Parathyroid adenoma (tissue), 2 donors: ENCODE results near the gene IZUMO4.
A peak's percentile ranks its signal among the peaks of the same experiment; 100 is the strongest.

Source experiments
- H2AFZ ChIP-seq: fragments of 300-600 bp; sonication (generic); one replicate; pipeline ENCODE4 v1.7.0; 2017; ENCODE audit warnings: antibody characterized with exemption, mild to moderate bottlenecking
- H3K27ac ChIP-seq: fragments of 300-600 bp; sonication (generic); one replicate; pipeline ENCODE4 v1.7.0; 2017
- H3K27me3 ChIP-seq: fragments of 300-600 bp; sonication (generic); one replicate; pipeline ENCODE4 v1.7.0; 2017; ENCODE audit warnings: low read length; ENCODE audit not compliant: control insufficient read depth, insufficient read depth
- H3K36me3 ChIP-seq: fragments of 300-600 bp; sonication (generic); one replicate; pipeline ENCODE4 v1.7.0; 2017; ENCODE audit warnings: low read length; ENCODE audit not compliant: control insufficient read depth, insufficient read depth
- H3K4me1 ChIP-seq: fragments of 300-600 bp; sonication (generic); one replicate; pipeline ENCODE4 v1.7.0; 2017; ENCODE audit warnings: control low read depth
- H3K4me2 ChIP-seq: fragments of 300-600 bp; sonication (generic); one replicate; pipeline ENCODE4 v1.7.0; 2017; ENCODE audit warnings: low read length
- H3K4me3 ChIP-seq: fragments of 300-600 bp; sonication (generic); one replicate; pipeline ENCODE4 v1.7.0; 2017; ENCODE audit warnings: low read depth, low read length
- H3K79me2 ChIP-seq: fragments of 300-600 bp; sonication (generic); one replicate; pipeline ENCODE4 v1.7.0; 2017; ENCODE audit warnings: control low read depth
- H3K9ac ChIP-seq: fragments of 300-600 bp; sonication (generic); one replicate; pipeline ENCODE4 v1.7.0; 2017; ENCODE audit warnings: mild to moderate bottlenecking
- H3K9me3 ChIP-seq: fragments of 300-600 bp; sonication (generic); one replicate; pipeline ENCODE4 v1.7.0; 2017; ENCODE audit warnings: low read length; ENCODE audit not compliant: control insufficient read depth
- CTCF ChIP-seq: fragments of 300-600 bp; sonication (generic); IDR thresholded peaks from one replicate; pipeline ENCODE4 v1.7.0; 2017; ENCODE audit warnings: antibody characterized with exemption, mild to moderate bottlenecking
- donor health status: primary hyperparathyroidism.

Gene IZUMO4

GRCh38 chr19:2051773-2052704 is 44.7 kb upstream of the IZUMO4 start:
- no peak for TF ChIP-seq CTCF
- no peak overlapping the region for H3K9ac ChIP-seq
- H3K27ac ChIP-seq: peak overlapping the region; percentile 55
- peak overlapping the region; percentile 58 for H3K4me3 ChIP-seq
- H3K36me3 ChIP-seq: no peaks in the 10 kb centered on the region
- H3K4me2 ChIP-seq: peak overlapping the region; percentile 82
- H3K27me3 ChIP-seq: no peaks in the 10 kb centered on the region
- H3K9me3 ChIP-seq: no peaks in the 10 kb centered on the region
- peaks cover 35% of the 10 kb centered on the region for H3K79me2 ChIP-seq
- H3K4me1 ChIP-seq: peaks cover 34% of the 10 kb centered on the region
- H2AFZ ChIP-seq: peak overlapping the region; percentile 72

GRCh38 chr19:2053601-2054389 is 42.9 kb upstream of the IZUMO4 start:
- Histone ChIP-seq H3K27ac (no peak overlapping the region), H3K36me3 (no peaks in the 10 kb centered on the region), H3K4me3 (no peak overlapping the region), H3K9ac (no peak overlapping the region), H2AFZ (no peak overlapping the region), H3K79me2 (peaks cover 21% of the 10 kb centered on the region), H3K4me2 (no peak overlapping the region), H3K27me3 (no peaks in the 10 kb centered on the region), H3K9me3 (no peaks in the 10 kb centered on the region), H3K4me1 (peaks cover 33% of the 10 kb centered on the region)
- no peak for TF ChIP-seq CTCF

GRCh38 chr19:2054763-2055162 is 42.0 kb upstream of the IZUMO4 start:
- Histone ChIP-seq H3K9ac (no peak overlapping the region), H3K27me3 (no peaks in the 10 kb centered on the region), H3K79me2 (peaks cover 12% of the 10 kb centered on the region), H3K27ac (no peak overlapping the region), H3K36me3 (no peaks in the 10 kb centered on the region), H3K9me3 (no peaks in the 10 kb centered on the region), H3K4me2 (no peak overlapping the region), H3K4me3 (no peak overlapping the region), H2AFZ (no peak overlapping the region), H3K4me1 (peaks cover 34% of the 10 kb centered on the region)
- TF ChIP-seq CTCF: no peak

- Histone ChIP-seq H3K4me3 (no peak overlapping the region), H3K4me1 (peaks cover 34% of the 10 kb centered on the region), H3K4me2 (peak overlapping the region; percentile 65), H3K36me3 (no peaks in the 10 kb centered on the region), H3K9me3 (no peaks in the 10 kb centered on the region), H3K27ac (peak overlapping the region; percentile 84), H3K27me3 (no peaks in the 10 kb centered on the region), H3K9ac (no peak overlapping the region), H2AFZ (peak overlapping the region; percentile 91), H3K79me2 (peaks cover 3% of the 10 kb centered on the region)
- TF ChIP-seq CTCF: no peak
These were observed 40.5 kb upstream of the IZUMO4 start for GRCh38 chr19:2055931-2056836.
